Nucleus accumbens (tissue), 56 donors: ENCODE measurements around the gene KMT5C.
"Not testable (repeated sequence)": the region's sequence is repeated elsewhere in the genome, so short reads cannot be mapped to it uniquely, and the experiment has no call there.

Experiments used
- DNase-seq, 56 donors: peaks; one replicate each; lab custom pipeline; 2025; lab: John Stamatoyannopoulos, UW

KMT5C gene

GRCh38 chr19:55315956-55316525 lies 23.6 kb upstream of the KMT5C start:
- no peak for DNase-seq

GRCh38 chr19:55316646-55317045 lies 23.0 kb upstream of the KMT5C start:
- DNase-seq, result no peak

GRCh38 chr19:55319785-55320184 lies 19.9 kb upstream of the KMT5C start:
- DNase-seq, result peak in 25 of 56 donors; percentile 2 to 70 (median 24)

- no peak for DNase-seq
These were observed 18.7 kb upstream of the KMT5C start for GRCh38 chr19:55320844-55321419.

GRCh38 chr19:55321466-55322137 lies 18.1 kb upstream of the KMT5C start:
- no peak for DNase-seq

GRCh38 chr19:55322204-55322885 lies 17.3 kb upstream of the KMT5C start:
- DNase-seq, result no peak

- DNase-seq, result no peak
These were observed 15.0 kb upstream of the KMT5C start for GRCh38 chr19:55324662-55325061.

GRCh38 chr19:55325172-55325571 lies 14.5 kb upstream of the KMT5C start, which contains the start of gene TMEM150B:
Gene TMEM150B, minus strand, starts transcription at chr19:55325341. Its CDS starts 4,305 bp downstream, at chr19:55321036.
- peak in 1 of 56 donors; percentile 13 for DNase-seq

- not testable (repeated sequence) for DNase-seq
These were observed 10.8 kb upstream of the KMT5C start for GRCh38 chr19:55328774-55329318.

GRCh38 chr19:55329791-55330190 lies 9.9 kb upstream of the KMT5C start:
- not testable (repeated sequence) for DNase-seq

- DNase-seq, result no peak
These were observed 5.8 kb upstream of the KMT5C start for GRCh38 chr19:55333870-55334269.

GRCh38 chr19:55336101-55336500 lies 3.6 kb upstream of the KMT5C start:
- DNase-seq, result no peak

- peak in 10 of 56 donors; percentile 18 to 67 (median 42) for DNase-seq
These were observed 460 bp downstream of the KMT5C start for GRCh38 chr19:55339889-55340783.

GRCh38 chr19:55340784-55341147 lies 1.1 kb downstream of the KMT5C start:
- peak in 15 of 56 donors; percentile 4 to 40 (median 21) for DNase-seq

GRCh38 chr19:55341171-55341588 lies 1.5 kb downstream of the KMT5C start:
- DNase-seq, result peak in 45 of 56 donors; percentile 8 to 73 (median 41)

GRCh38 chr19:55341595-55342531 lies 2.2 kb downstream of the KMT5C start:
- DNase-seq, result no peak

GRCh38 chr19:55344444-55344843 lies 4.8 kb downstream of the KMT5C start:
- peak in 45 of 56 donors; percentile 7 to 72 (median 34) for DNase-seq

GRCh38 chr19:55345101-55345817 lies 5.6 kb downstream of the KMT5C start:
- DNase-seq, result no peak
